Fibroblast of peridontal ligament (primary cell): ENCODE data around the gene BMF.

Experiments used
- DNase-seq: peaks from one replicate; pipeline ENCODE4 v3.0.0-alpha.2; 2010; ENCODE audit errors: extremely low read depth

The BMF gene

DNA sequence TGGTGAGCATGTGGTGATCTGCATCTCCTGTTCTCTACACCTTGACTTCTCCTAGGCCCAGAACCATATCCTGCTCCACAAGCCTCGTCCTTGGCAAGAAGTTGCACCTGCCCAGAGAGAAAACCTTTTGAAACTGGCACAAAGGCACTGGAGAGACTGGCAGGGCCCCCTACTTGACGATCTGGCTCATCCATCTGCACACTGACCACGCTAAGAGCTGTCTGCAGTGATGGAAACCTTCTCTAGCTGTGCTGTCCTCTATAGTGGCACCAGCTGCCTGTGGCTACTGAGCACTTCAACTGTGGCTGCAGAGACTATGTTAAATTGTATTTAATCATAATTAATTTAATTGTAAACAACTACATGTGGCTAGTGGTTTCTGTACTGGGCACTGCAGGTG lies 43.5 kb downstream of the BMF start:
- no peak for DNase-seq

DNA sequence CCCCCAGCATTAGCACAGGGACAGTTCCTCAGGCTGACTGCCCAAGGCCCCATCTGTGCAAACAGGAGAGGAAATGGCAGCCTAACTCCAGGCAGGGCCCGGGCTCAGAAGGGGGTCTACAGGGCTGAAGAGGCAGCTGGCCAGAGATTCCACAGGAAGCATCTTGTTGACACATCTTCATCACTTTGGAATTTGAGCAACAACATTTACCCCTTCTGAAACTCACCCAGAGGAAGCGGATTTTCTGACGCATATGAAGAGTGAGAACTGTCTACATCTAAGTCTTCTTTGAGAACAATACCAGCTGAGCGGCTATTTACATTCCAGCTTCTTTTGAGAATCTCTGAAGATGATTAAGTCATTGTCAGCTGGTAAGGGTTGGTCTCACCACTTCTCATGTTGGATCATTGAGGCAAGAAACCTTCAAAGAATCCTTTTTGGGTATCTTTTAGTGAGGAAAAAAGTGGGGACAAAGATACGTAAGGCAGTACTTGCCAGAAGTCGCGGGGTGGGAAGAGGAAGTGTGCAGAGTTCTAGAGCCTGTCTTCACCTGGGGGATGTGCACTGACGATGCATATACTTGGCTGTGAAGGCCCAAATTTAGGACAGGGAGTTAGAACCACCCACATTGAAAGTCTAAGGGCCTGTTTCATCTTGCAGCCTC lies 44.3 kb downstream of the BMF start:
- no peak for DNase-seq

GRCh38 chr15:40063563-40064011 lies 45.1 kb downstream of the BMF start:
- DNase-seq, result peak; percentile 62

GRCh38 chr15:40062816-40063562 lies 45.7 kb downstream of the BMF start:
- DNase-seq, result no peak

GRCh38 chr15:40061212-40061901 lies 47.3 kb downstream of the BMF start:
- no peak for DNase-seq

DNA sequence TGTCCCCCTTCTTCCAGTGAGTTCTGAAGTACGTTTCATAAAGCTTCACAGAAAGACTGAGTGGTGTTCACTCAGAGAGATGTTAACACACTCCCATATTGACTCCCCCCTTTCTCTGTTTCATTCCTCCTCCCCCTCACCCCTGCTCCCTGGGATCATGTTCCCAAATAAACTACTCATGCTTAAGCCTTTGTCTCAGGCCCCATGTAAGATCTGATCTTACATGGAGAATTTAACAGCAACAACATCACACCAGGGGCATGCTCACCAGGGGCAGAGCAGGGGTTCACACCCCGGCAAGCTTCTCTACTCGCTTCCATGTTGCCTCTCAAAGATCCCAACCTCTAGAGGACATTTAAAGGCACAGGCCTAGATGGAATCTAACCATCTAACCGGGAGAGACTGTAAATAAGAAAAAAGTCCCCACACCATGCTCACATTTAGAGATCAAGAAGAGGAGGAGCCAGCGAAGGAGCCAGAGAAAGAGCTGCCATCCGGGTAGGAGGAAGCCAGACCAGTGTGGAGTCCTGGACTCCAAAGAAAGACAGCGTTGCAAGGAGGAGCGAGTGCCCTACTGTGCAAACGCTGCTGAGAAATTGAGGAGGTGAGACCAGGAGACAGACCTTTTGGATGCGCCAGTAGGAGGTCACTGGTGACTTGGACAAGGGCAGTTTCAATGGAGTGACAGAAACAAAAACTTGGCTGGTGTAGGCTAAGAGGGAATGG lies 48.3 kb downstream of the BMF start:
- DNase-seq, result no peak

GRCh38 chr15:40059821-40060220 lies 48.9 kb downstream of the BMF start:
- no peak for DNase-seq

- peak; percentile 76 for DNase-seq
Measured at GRCh38 chr15:40058476-40059140, 50.1 kb downstream of the BMF start.

DNA sequence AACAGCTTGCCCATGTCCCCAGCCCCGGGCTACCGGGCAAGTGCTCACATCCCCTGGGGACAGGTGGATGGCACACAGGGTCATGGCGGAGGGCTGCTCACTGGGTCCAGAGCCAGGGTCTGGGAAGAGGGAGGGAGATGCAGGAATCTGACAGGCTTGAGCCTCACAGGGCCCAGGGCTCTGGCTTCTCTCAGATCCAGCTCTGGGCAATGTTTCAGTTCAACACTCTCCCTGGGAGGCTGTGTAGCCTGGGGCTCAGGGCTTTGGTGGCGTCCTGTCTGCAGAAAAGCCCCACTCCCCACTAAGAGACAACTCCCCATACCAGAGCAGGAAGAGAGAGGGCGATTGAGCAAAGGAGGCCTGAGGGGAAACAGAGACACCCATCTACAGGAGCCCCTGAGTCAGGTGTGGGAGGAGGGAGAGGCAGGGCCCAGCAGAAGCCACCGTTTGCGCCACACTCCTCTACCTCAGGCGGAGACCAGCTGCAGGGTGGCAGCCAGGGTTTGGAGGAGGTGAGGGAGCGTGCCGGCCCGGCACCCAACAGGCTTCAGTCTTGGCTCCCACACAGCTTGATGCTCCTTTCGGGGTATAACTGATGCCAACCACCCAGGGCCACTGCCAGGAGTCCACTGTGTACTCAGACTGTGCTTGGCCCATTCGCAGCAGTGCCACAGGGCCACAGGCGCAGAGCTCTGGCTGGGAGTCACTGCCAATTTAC lies 52.9 kb downstream of the BMF start:
- no peak for DNase-seq

- peak; percentile 75 for DNase-seq
Measured at GRCh38 chr15:40054855-40055575, 53.7 kb downstream of the BMF start.

DNA sequence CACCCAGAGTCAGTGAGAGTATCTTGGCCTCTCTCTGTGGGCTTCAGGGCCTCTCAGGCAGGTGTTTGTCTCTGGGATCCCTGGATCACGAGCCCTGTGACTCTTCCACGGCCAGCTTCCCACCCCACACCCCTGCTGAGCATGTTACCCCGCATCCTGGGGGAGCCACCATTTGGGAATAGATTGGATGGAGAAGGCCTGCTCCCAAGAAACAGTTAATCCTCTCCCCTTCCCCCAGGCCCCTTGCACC lies 54.1 kb downstream of the BMF start:
- no peak for DNase-seq

DNA sequence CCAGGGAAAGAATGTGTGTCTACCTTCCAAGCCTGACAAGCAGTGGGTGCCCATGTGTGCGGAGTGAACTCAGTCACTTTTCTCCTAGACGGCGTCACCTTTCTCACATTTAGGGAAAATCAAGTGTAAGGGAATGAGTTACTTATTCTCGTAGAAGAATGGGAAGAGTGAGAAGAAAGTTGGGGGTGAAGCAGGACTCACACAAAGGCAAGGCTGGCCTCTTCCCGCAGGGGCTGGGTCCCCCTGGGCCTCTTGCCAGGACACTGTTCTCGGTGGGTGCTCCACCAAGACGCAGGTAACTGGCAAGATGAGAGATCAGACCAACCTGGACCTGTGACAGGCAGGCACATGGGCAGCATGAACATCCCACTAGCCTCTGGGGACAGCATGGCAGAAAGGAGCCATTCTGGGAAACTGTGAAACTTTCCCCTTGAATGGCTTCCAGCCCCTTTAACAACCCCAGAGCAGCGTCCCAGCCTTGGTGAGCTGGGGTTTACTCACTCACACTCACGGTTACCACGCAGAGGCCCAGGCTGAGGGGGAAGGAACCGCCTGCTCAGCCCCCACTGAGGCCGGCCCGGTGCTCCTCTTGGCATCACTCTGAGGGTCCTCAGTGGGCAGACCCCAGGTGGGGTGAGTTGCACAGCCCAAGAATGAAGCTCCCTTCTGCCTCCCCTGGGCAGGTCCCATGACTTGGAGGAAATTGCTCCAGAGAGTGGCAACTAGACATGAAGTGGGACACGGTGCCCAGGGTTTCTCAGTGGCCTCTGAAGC lies 54.7 kb downstream of the BMF start:
- DNase-seq, result no peak

DNA sequence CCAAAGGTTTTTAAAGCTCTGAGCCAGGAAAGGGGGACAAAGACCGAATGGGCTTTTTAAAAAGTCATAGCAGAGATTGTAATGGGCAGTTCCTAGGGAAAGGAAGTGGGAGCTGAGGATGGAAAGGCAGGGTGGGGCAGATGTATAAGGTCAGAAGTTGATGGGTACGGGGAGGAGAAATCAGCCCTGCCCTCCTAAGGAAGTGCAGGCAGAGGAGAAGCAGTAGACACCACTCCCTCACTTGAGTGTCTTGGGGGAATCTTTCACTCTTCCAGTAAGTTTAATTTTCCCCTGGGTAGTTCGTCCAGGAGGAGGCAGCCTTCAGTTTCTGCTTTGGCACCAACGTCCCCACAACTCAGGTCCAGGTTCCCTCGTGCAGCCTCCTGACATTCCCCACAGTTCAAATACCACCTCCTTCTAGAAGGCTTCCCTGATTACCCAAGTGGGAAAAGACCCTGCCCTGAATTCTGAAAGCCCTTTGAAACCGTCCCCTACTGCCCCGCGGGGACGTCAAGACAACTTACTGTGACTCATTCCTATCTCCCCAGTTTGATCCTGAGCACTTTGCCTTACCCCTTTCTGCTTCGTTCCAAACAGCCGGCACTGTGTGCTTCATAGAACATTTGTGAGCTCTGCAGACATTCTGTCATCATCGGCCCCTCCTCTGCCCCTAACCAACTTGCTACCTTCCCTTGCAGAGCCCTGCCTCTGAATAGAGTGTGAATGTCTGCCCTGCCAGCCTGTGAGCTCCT lies 55.4 kb downstream of the BMF start:
- no peak for DNase-seq

- no peak for DNase-seq
Measured at GRCh38 chr15:40052604-40053003, 56.1 kb downstream of the BMF start.

GRCh38 chr15:40051616-40052415 lies 56.9 kb downstream of the BMF start:
- no peak for DNase-seq

- no peak for DNase-seq
Measured at GRCh38 chr15:40050788-40051470, 57.8 kb downstream of the BMF start.

DNA sequence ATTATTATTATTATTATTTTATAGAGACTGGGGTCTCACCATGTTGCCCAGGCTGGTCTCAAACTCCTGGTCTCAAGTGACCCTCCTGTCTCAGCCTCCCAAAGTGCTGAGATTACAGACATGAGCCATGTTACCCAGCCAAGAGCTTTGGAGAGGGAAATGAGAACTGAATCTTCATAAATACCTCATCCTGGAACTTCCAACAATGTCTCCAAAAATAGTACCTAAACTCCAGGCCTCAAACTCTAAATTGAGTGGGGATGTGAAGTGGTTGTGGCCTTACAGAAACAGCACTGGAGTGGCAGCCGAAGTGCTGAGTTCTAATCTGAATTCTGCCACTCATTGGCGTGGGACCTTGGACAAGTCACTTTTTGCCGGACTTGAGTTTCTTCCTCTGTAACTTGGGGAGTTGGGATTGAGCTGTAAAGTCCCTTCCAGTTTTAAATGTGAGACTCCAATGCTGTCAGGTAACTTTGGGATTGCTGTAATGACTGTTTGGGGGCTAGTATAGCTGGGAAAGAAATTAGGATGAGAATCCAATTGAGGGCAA lies 59.7 kb downstream of the BMF start:
- no peak for DNase-seq
